HG03025 (cell line): ENCODE data around the gene ZNF420.

Source experiments
- ATAC-seq: cut with Tn5 transposase; IDR thresholded peaks from one replicate; pipeline ENCODE4 v1.9.1; 2021; ENCODE audit warnings: mild to moderate bottlenecking, moderate library complexity; ENCODE audit not compliant: unreplicated experiment, low FRiP score

ZNF420 gene

DNA sequence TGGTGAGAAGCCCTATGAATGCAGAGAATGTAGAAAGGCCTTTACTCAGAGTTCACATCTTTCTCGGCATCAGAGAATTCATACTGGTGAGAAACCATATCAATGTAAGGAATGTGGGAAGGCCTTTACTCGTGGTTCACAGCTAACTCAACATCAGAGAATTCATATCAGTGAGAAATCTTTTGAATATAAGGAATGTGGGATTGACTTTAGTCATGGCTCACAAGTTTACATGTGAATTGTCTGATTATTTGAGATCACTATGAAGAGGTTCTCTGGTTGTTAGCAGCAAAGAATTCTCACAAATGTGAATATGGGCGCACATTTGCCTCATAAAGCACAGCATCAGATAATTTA, 50.6 kb downstream of the ZNF420 start:
- ATAC-seq, result no peak

DNA sequence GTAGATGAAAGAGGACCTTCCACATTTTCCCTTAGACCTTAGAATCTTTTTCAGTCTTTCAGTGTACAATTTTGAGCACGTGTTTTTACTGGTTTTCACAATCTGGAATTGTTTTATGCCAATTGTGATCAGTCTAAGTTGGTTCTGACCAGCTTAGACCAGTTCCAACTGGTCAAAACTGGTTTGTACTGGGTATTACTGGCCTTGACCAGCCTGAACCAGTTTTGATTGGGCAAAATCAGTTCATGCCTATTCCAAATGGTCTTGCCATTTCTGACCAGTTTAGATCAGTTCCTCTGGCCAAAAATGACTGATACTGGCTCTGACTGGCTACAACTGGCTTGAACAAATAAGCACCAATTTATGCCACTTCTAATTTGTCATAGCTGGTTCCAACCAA, 57.9 kb downstream of the ZNF420 start:
- no peak for ATAC-seq

GRCh38 chr19:37148214-37148613, 70.0 kb downstream of the ZNF420 start:
- ATAC-seq, result no peak

GRCh38 chr19:37160153-37160552, 81.9 kb downstream of the ZNF420 start:
- ATAC-seq, result no peak

- no peak for ATAC-seq
These were observed 87.4 kb downstream of the ZNF420 start for GRCh38 chr19:37165635-37166034.

- peak; percentile 94 for ATAC-seq
These were observed 94.4 kb downstream of the ZNF420 start, which contains the start of gene ZNF585A for GRCh38 chr19:37172368-37173366. TSS of gene ZNF585A (minus strand) at chr19:37172695. CDS start at chr19:37169910, 2,785 bp downstream.
